ENCODE results near the gene KLHL35.

GRCh38 chr11:75478783-75479596, 46.0 kb upstream of the KLHL35 start:
- TF ChIP-seq CTCF (IDR thresholded peaks at IDR 0.05; ENCODE audit: insufficient read depth, low read depth, low read length) (no peak), EZH2 (IDR thresholded peaks at IDR 0.05; ENCODE audit: insufficient read depth, low read length) (no peak)

Data from astrocyte (in vitro differentiated cells and primary cell).